ENCODE data around the gene PRRG2.

DNA sequence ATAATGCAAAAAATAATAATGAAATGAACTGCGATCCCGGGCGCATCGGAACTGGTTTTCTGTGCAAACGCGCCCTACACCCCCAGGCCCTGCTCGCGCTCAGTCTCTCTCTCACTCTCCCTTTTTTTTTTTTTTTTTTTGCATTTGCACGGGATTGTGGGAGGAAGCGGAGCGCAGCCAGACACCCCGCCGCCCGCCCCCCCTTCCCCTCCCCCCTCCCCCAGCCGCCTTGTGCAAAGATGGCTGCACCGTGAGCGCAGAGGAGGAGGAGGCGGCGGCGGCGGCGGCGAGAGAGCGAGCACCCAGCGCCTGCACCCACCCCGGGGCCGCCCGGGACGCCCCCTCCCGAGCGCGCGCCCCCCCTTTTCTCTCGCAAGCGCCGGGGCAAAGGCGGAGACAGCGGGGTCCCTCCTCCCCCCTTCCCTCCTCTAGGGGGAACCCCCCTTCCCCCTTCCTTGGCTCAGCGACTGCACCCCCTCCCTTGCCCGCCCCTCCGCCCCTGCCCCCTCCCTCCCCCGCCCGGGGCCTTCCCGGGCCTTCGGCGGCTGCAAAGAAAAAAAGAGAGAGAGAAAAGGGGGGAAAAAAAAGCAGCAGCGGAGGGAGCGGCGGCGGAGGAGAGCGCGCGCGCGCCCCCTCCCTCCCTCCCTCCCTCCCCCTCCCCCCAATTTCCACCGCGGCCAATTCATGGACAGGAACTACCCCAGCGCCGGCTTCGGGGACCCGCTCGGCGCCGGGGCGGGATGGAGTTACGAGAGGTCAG is 10.0 kb downstream of the PRRG2 start, which contains the start of gene PRR12:
- no peak for TF ChIP-seq POLR2A (IDR thresholded peaks at IDR 0.05; ENCODE audit: low read depth, low read length)
- no peak for TF ChIP-seq POLR2AphosphoS5 (IDR thresholded peaks at IDR 0.05; ENCODE audit: low read depth, low read length)
- TF ChIP-seq PAX5 (IDR thresholded peaks at IDR 0.05; ENCODE audit: insufficient read depth, low read length, severe bottlenecking) = no peak
- TF ChIP-seq TAF1 (IDR thresholded peaks at IDR 0.05; ENCODE audit: low read depth, low read length) = peak; percentile 25; the same call in 1 of the 2 replicates
- TF ChIP-seq SPI1 (IDR thresholded peaks at IDR 0.05; ENCODE audit: low read depth, low read length) = no peak

All from GM12891 (cell line).